NB4 (cell line): ENCODE results near the gene ZFP42.

ENCODE experiments used
- MYC ChIP-seq: IDR thresholded peaks from 2 replicates; pipeline ENCODE4 v1.6.1; 2011; ENCODE audit warnings: low read depth, low read length
- POLR2A ChIP-seq: IDR thresholded peaks from 2 replicates; pipeline ENCODE4 v1.6.1; 2011; ENCODE audit warnings: mild to moderate bottlenecking; ENCODE audit not compliant: insufficient read length; ENCODE audit errors: extremely low read depth
- TF ChIP-seq, protein P1 (sequence below): IDR thresholded peaks from one replicate; pipeline ENCODE4 v1.5.1; 2012; ENCODE audit warnings: low read depth, low read length
- TF ChIP-seq, protein P2 (sequence below): IDR thresholded peaks from 2 replicates; pipeline ENCODE4 v1.6.1; 2011; ENCODE audit warnings: low read depth, low read length

DNA sequence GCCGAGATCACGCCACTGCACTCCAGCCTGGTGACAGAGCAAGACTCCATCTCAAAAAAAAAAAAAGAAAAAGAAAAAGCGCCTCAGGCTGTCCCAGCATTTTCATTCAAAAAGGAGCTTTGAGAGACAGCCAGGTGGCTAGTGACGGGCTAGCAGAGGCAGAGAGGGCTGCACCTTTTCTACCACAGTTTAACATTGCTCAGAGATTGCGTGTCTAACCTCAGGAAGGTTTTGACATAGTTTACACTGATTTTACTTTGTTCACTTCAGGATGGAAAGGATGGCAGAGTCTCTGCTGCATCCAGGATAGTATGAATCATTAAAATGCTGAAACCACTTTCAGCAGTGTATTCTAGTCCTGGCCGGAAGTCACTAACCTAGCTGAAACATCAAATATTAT, 28.1 kb downstream of the ZFP42 start:
- TF ChIP-seq, protein P1, sequence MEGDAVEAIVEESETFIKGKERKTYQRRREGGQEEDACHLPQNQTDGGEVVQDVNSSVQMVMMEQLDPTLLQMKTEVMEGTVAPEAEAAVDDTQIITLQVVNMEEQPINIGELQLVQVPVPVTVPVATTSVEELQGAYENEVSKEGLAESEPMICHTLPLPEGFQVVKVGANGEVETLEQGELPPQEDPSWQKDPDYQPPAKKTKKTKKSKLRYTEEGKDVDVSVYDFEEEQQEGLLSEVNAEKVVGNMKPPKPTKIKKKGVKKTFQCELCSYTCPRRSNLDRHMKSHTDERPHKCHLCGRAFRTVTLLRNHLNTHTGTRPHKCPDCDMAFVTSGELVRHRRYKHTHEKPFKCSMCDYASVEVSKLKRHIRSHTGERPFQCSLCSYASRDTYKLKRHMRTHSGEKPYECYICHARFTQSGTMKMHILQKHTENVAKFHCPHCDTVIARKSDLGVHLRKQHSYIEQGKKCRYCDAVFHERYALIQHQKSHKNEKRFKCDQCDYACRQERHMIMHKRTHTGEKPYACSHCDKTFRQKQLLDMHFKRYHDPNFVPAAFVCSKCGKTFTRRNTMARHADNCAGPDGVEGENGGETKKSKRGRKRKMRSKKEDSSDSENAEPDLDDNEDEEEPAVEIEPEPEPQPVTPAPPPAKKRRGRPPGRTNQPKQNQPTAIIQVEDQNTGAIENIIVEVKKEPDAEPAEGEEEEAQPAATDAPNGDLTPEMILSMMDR, result no peak
- TF ChIP-seq POLR2A (no peak), MYC (no peak)
- TF ChIP-seq, protein P2, sequence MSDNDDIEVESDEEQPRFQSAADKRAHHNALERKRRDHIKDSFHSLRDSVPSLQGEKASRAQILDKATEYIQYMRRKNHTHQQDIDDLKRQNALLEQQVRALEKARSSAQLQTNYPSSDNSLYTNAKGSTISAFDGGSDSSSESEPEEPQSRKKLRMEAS, result no peak
